WTC11 (cell line): Measurements from ENCODE around the gene CLP1.
"Not testable (repeated sequence)": the region's sequence is repeated elsewhere in the genome, so short reads cannot be mapped to it uniquely, and the experiment has no call there.

Experiments used
- ATF2 ChIP-seq: sonication (generic); formaldehyde crosslinking; IDR thresholded peaks from 2 replicates; pipeline ENCODE4 v1.8.1; 2022; ENCODE audit warnings: low read depth, missing genetic modification reagents, borderline replicate concordance
- ATF3 ChIP-seq: sonication (generic); formaldehyde crosslinking; conservative IDR thresholded peaks from 2 replicates; pipeline ENCODE4 v1.8.1; 2022; ENCODE audit warnings: mild to moderate bottlenecking, missing genetic modification reagents
- CREB1 ChIP-seq: sonication (generic); formaldehyde crosslinking; IDR thresholded peaks from 2 replicates; pipeline ENCODE4 v1.8.0; 2023; ENCODE audit warnings: mild to moderate bottlenecking, missing genetic modification reagents
- CTCF ChIP-seq: fragments of 200-600 bp; IDR thresholded peaks from 2 replicates; pipeline ENCODE4 v1.8.0; 2022; ENCODE audit warnings: antibody characterized with exemption
- E2F4 ChIP-seq: sonication (generic); formaldehyde crosslinking; IDR thresholded peaks from 2 replicates; pipeline ENCODE4 v1.8.1; 2022; ENCODE audit warnings: low read depth, mild to moderate bottlenecking, moderate library complexity, missing genetic modification reagents, borderline replicate concordance
- E2F5 ChIP-seq: sonication (generic); formaldehyde crosslinking; IDR thresholded peaks from 2 replicates; pipeline ENCODE4 v1.8.1; 2022; ENCODE audit warnings: mild to moderate bottlenecking, moderate library complexity, missing genetic modification reagents
- HMGXB4 ChIP-seq: sonication (generic); formaldehyde crosslinking; IDR thresholded peaks from 2 replicates; pipeline ENCODE4 v1.8.1; 2023; ENCODE audit warnings: mild to moderate bottlenecking, moderate library complexity, missing genetic modification reagents
- JUN ChIP-seq: sonication (generic); formaldehyde crosslinking; IDR thresholded peaks from 2 replicates; pipeline ENCODE4 v1.8.0; 2023; ENCODE audit warnings: mild to moderate bottlenecking, missing genetic modification reagents
- OVOL2 ChIP-seq: fragments of 250-450 bp; sonication (Bioruptor Pico); IDR thresholded peaks from 2 replicates; pipeline ENCODE4 v1.9.0; 2021; ENCODE audit warnings: mild to moderate bottlenecking, borderline replicate concordance
- TEAD4 ChIP-seq: sonication (generic); formaldehyde crosslinking; IDR thresholded peaks from 2 replicates; pipeline ENCODE4 v1.8.0; 2022; ENCODE audit warnings: mild to moderate bottlenecking, missing genetic modification reagents

- TF ChIP-seq CTCF; E2F5 (CRISPR knock-in tag); TEAD4 (CRISPR knock-in tag); JUN; OVOL2 (CRISPR knock-in tag); E2F4; ATF3 (CRISPR knock-in tag); ATF2 (CRISPR knock-in tag); CREB1; HMGXB4 (CRISPR knock-in tag): not testable (repeated sequence)
Measured at GRCh38 chr11:57705432-57705831, 47.9 kb downstream of the CLP1 start.
